GM12878 (cell line): ENCODE measurements around the gene LPIN1. TPM values are rescaled to one million over a fixed set of nuclear protein-coding genes. Genes with fewer than 3 reads are reported as not detected.

ENCODE experiments used
- ATAC-seq: fragments of 200-7000 bp; cut with Tn5 transposase; 3 replicates; pipeline ENCODE4 v1.9.1; 2020; ENCODE audit warnings: mild to moderate bottlenecking, moderate library complexity
- BruUV-seq: library from RNA; stranded (reverse); fragments of 400-500 nt; replicated peaks from 2 replicates; lab custom pipeline; 2021; lab: Mats Ljungman, UMichigan
- CTCF ChIA-PET: fragments of 300-600 bp; sonication (Branson Sonifier 250); formaldehyde crosslinking; extraction: SDS; loops from one replicate; lab custom pipeline; 2021; ENCODE audit warnings: inconsistent platforms; lab: Yijun Ruan, JAX
- POLR2A ChIA-PET: fragments of 350-600 bp; formaldehyde crosslinking; extraction: SDS; loops from one replicate; lab custom pipeline; 2021; ENCODE audit warnings: inconsistent platforms; lab: Charles Lee
- RAD21 ChIA-PET: fragments of 300-600 bp; sonication (Branson Sonifier 250); formaldehyde crosslinking; loops from one replicate; lab custom pipeline; 2023; ENCODE audit warnings: antibody characterized with exemption; ENCODE audit not compliant: unreplicated experiment; lab: Charles Lee
- SMC1A ChIA-PET: fragments of 300-600 bp; sonication (Branson Sonifier 250); formaldehyde crosslinking; loops from one replicate; lab custom pipeline; 2023; ENCODE audit not compliant: unreplicated experiment, uncharacterized antibody; lab: Charles Lee
- DNase-seq: peaks from one replicate; pipeline ENCODE4 v3.0.0-alpha.2; 2011; ENCODE audit warnings: low read depth, low spot score
- FAIRE-seq: peaks from 3 replicates; lab custom pipeline; 2011; peaks lifted over from hg19 to GRCh38; lab: Jason Lieb, UNC
- H2AFZ ChIP-seq: 2 replicates; pipeline ENCODE4 v1.6.0; 2011; ENCODE audit warnings: low read depth, low read length, control low read depth; ENCODE audit not compliant: control insufficient read depth
- H3K27ac ChIP-seq: 2 replicates; pipeline ENCODE4 v1.5.1; 2011; ENCODE audit warnings: control low read depth; ENCODE audit not compliant: control insufficient read depth, insufficient read depth
- H3K27me3 ChIP-seq, 2 experiments: replicated peaks in 1 of 2; 2 replicates each; pipeline versions ENCODE4 v1.6.0 to v1.6.1; 2011; ENCODE audit warnings: low read length in 1 of 2; ENCODE audit not compliant: control insufficient read depth in 2 of 2, insufficient read depth in 2 of 2
- H3K36me3 ChIP-seq, 2 experiments: 2 replicates each; pipeline ENCODE4 v1.5.1; 2011; ENCODE audit warnings: low read length in 1 of 2; ENCODE audit not compliant: control insufficient read depth in 2 of 2, insufficient read depth in 2 of 2
- H3K4me1 ChIP-seq: 2 replicates; pipeline ENCODE4 v1.6.1; 2011; ENCODE audit warnings: mild to moderate bottlenecking, low read length, moderate library complexity, mixed read lengths; ENCODE audit not compliant: control insufficient read depth, insufficient read depth
- H3K4me2 ChIP-seq: 2 replicates; pipeline ENCODE4 v1.6.0; 2011; ENCODE audit warnings: control low read depth; ENCODE audit not compliant: control insufficient read depth, insufficient read depth
- H3K4me3 ChIP-seq: fragments of 200-600 bp; sonication (generic); 2 replicates; pipeline ENCODE4 v1.5.1; 2016
- H3K79me2 ChIP-seq: 2 replicates; pipeline ENCODE4 v1.6.0; 2011; ENCODE audit warnings: low read length; ENCODE audit not compliant: control insufficient read depth, insufficient read depth
- H3K9ac ChIP-seq: 2 replicates; pipeline ENCODE4 v1.8.0; 2011; ENCODE audit warnings: low read length, control low read depth, mixed read lengths; ENCODE audit not compliant: control insufficient read depth, insufficient read depth
- H3K9me3 ChIP-seq: replicated peaks from 3 replicates; pipeline ENCODE4 v1.5.1; 2011; ENCODE audit warnings: mild to moderate bottlenecking, low read length; ENCODE audit not compliant: control insufficient read depth, insufficient read depth
- H4K20me1 ChIP-seq: 2 replicates; pipeline ENCODE4 v1.6.0; 2011; ENCODE audit not compliant: control insufficient read depth, insufficient read depth
- ATF2 ChIP-seq: IDR thresholded peaks from 2 replicates; pipeline ENCODE4 v1.6.1; 2012; ENCODE audit warnings: low read length, inconsistent platforms
- BHLHE40 ChIP-seq, 2 experiments: fragments of 450-650 bp in 1 of 2; IDR thresholded peaks; 2 replicates each; pipeline ENCODE4 v1.6.1; 2011 to 2017; ENCODE audit warnings: low read depth in 2 of 2, borderline replicate concordance in 1 of 2, improper control_type of control experiment in 1 of 2, low read length in 1 of 2, mild to moderate bottlenecking in 1 of 2
- CHD2 ChIP-seq: IDR thresholded peaks from 2 replicates; pipeline ENCODE4 v1.6.1; 2011; ENCODE audit warnings: low read depth, low read length, improper control_type of control experiment, borderline replicate concordance
- CHD4 ChIP-seq: fragments of 200-600 bp; sonication (generic); IDR thresholded peaks from 2 replicates; pipeline ENCODE4 v1.6.1; 2016; ENCODE audit warnings: mild to moderate bottlenecking
- DPF2 ChIP-seq: fragments of 450-650 bp; IDR thresholded peaks from 2 replicates; pipeline ENCODE4 v1.6.1; 2017; ENCODE audit warnings: mild to moderate bottlenecking
- E4F1 ChIP-seq: fragments of 450-650 bp; IDR thresholded peaks from 2 replicates; pipeline ENCODE4 v1.6.1; 2018; ENCODE audit warnings: borderline replicate concordance, mild to moderate bottlenecking; ENCODE audit not compliant: partially characterized antibody
- IKZF1 ChIP-seq: fragments of 450-650 bp; conservative IDR thresholded peaks from 2 replicates; pipeline ENCODE4 v1.6.1; 2017; ENCODE audit warnings: antibody characterized with exemption, mild to moderate bottlenecking
- NBN ChIP-seq: fragments of 450-650 bp; IDR thresholded peaks from 2 replicates; pipeline ENCODE4 v1.6.1; 2016
- POU2F2 ChIP-seq: IDR thresholded peaks from 3 replicates; pipeline ENCODE4 v1.6.1; 2011; ENCODE audit warnings: low read depth, mild to moderate bottlenecking, low read length, borderline replicate concordance
- SKIL ChIP-seq: fragments of 450-650 bp; IDR thresholded peaks from 2 replicates; pipeline ENCODE4 v1.6.1; 2017; ENCODE audit warnings: mild to moderate bottlenecking, low read depth, inconsistent platforms; ENCODE audit not compliant: poor library complexity, severe bottlenecking
- SREBF1 ChIP-seq: IDR thresholded peaks from 2 replicates; pipeline ENCODE4 v1.6.1; 2012; ENCODE audit warnings: mild to moderate bottlenecking, low read length
- SRF ChIP-seq, 2 experiments: IDR thresholded peaks; 2 replicates each; pipeline ENCODE4 v1.6.1; 2011; ENCODE audit warnings: low read depth in 2 of 2, low read length in 2 of 2, mild to moderate bottlenecking in 1 of 2, moderate library complexity in 1 of 2
- TARDBP ChIP-seq: IDR thresholded peaks from 2 replicates; pipeline ENCODE4 v1.6.1; 2016; ENCODE audit warnings: borderline replicate concordance
- YY1 ChIP-seq: IDR thresholded peaks from 2 replicates; pipeline ENCODE4 v1.6.1; 2011; ENCODE audit warnings: low read depth, mild to moderate bottlenecking, low read length
- ZNF384 ChIP-seq: IDR thresholded peaks from 2 replicates; pipeline ENCODE4 v1.6.1; 2012; ENCODE audit warnings: low read depth, mild to moderate bottlenecking, low read length, improper control_type of control experiment, borderline replicate concordance
- WGBS: methylation state at CpG from one replicate; pipeline ENCODE4 v1.1.6; 2016; ENCODE audit warnings: low lambda C conversion rate; ENCODE audit not compliant: insufficient replicate concordance, insufficient coverage; ENCODE audit errors: missing lambda C conversion rate; 5-methylcytosine and 5-hydroxymethylcytosine counted together
- in situ Hi-C: fragments of 300-500 bp; cut with MboI; formaldehyde crosslinking; loops from 9 replicates; pipeline ENCODE4 v1.14.3; 2018; ENCODE audit warnings: mixed read lengths
- intact Hi-C: fragments of 100-400 bp; cut with micrococcal nuclease; formaldehyde crosslinking; loops from one replicate; pipeline ENCODE4 v1.14.2; 2022; ENCODE audit not compliant: unreplicated experiment
- polyA plus RNA-seq, 11 experiments: library from polyadenylated mRNA; depleted of rRNA in 4 of 11; unstranded in 6 of 11; stranded (reverse) in 5 of 11; fragments of >200 nt; fragmentation: Nextera tagmentation in 4 of 11; fragmentation: Illumina TruSeq in 1 of 11; extraction: Ambion mirVana in 4 of 11; extraction: Trizol in 1 of 11; gene quantifications; 1 replicate in 1 of 11; 2 replicates in 10 of 11; pipeline versions ENCODE4 v1.2.1 to v1.2.3, GENCODE V29; 2011 to 2016; ENCODE audit warnings: inconsistent platforms in 2 of 11, missing spikeins in 2 of 11, low read depth in 1 of 11
- total RNA-seq, 4 experiments: library from RNA; depleted of rRNA in 3 of 4; stranded (reverse); fragments of >200 nt in 3 of 4; fragmentation: Illumina TruSeq in 1 of 4; extraction: Trizol in 1 of 4; gene quantifications; 2 replicates each; pipeline versions ENCODE4 v1.2.1 to v1.2.3, GENCODE V29; 2013 to 2021

LPIN1 gene
- total and polyA plus RNA-seq, 10 of the 15 experiments (the other 5 are each of a cell fraction or from before 2014, with no cell fraction given), result 18.8 to 82.5 (median 50.3) TPM

- 67% methylated on average over 12 of the region's 12 CpGs for WGBS
- Histone ChIP-seq H3K4me1 (no peaks in the 10 kb centered on the region), H3K4me3 (no peak overlapping the region), H3K9ac (no peak overlapping the region), H2AFZ (no peak overlapping the region), H4K20me1 (no peaks in the 10 kb centered on the region), H3K79me2 (no peaks in the 10 kb centered on the region), H3K27me3 (no peaks in the 10 kb centered on the region), H3K36me3 (peaks cover 7 to 30% of the 10 kb centered on the region in 2 experiments), H3K27ac (no peak overlapping the region), H3K9me3 (no peaks in the 10 kb centered on the region), H3K4me2 (no peak overlapping the region)
- ChIA-PET CTCF (interaction anchor here (1.0 kb wide), 1 partner anchor 25 kb away, joined by 3 read pairs; no protein-coding TSS in a partner anchor), SMC1A (interaction anchor here (1.2 kb wide), 1 partner anchor 19 kb away, joined by 3 read pairs; no protein-coding TSS in a partner anchor), POLR2A (no interaction called here), RAD21 (no interaction called here)
- in situ Hi-C loops, result no loop called here
- ATAC-seq, result no peak
- no peak for DNase-seq
- intact Hi-C loops, result no loop called here
- no TSS peak for BruUV-seq
- FAIRE-seq, result no peak
- TF ChIP-seq TARDBP (no peak), NBN (no peak), IKZF1 (no peak), E4F1 (no peak), CHD4 (no peak), SRF (IDR thresholded peaks at IDR 0.05; ENCODE audit: low read depth in 2 of 2, low read length in 2 of 2) (no peak), BHLHE40 (IDR thresholded peaks at IDR 0.05; ENCODE audit: borderline replicate concordance in 1 of 2, low read depth in 2 of 2, low read length in 1 of 2) (no peak), ATF2 (no peak), ZNF384 (no peak), SKIL (no peak), YY1 (no peak), DPF2 (no peak), SREBF1 (no peak), POU2F2 (no peak), CHD2 (no peak)
These were observed 63.3 kb downstream of the LPIN1 start for GRCh38 chr2:11809586-11810236.
